Measurements from ENCODE around the gene CECR2. TPM values are rescaled to one million over a fixed set of nuclear protein-coding genes. Genes with fewer than 3 reads are reported as not detected.

CECR2 gene
- total RNA-seq, 1 donor from 2014 or later: 6.2 TPM

DNA sequence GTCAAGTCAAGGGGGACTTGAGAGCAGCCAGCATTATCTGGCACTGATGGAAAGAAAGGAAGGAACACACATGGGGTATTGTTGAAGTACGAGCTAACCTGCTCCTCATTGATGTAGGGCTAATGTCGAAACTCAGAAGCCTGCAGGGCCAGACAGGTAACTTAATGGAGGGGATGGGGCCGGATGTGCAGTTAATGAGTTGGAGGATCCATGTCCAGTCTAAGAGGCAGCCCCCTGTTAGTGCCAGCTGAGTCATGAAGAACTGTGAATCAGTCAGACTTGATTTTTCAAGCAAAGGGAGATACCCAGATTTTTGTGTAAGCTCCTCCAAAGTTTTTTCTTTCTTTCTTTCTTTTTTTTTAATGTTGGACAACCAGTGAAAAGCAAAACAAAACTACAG is 65.6 kb downstream of the CECR2 start:
- no peaks in the 10 kb centered on the region for H3K27me3 ChIP-seq (ENCODE audit: control insufficient read depth, insufficient read depth, low read length)
- H3K4me3 ChIP-seq (ENCODE audit: low read depth, low read length): no peak overlapping the region
- DNase-seq (ENCODE audit: low read depth): no peak
- no peaks in the 10 kb centered on the region for H3K36me3 ChIP-seq (ENCODE audit: control insufficient read depth, insufficient read depth, low read length)
- TF ChIP-seq, protein P1, sequence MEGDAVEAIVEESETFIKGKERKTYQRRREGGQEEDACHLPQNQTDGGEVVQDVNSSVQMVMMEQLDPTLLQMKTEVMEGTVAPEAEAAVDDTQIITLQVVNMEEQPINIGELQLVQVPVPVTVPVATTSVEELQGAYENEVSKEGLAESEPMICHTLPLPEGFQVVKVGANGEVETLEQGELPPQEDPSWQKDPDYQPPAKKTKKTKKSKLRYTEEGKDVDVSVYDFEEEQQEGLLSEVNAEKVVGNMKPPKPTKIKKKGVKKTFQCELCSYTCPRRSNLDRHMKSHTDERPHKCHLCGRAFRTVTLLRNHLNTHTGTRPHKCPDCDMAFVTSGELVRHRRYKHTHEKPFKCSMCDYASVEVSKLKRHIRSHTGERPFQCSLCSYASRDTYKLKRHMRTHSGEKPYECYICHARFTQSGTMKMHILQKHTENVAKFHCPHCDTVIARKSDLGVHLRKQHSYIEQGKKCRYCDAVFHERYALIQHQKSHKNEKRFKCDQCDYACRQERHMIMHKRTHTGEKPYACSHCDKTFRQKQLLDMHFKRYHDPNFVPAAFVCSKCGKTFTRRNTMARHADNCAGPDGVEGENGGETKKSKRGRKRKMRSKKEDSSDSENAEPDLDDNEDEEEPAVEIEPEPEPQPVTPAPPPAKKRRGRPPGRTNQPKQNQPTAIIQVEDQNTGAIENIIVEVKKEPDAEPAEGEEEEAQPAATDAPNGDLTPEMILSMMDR (IDR thresholded peaks at IDR 0.05; ENCODE audit: insufficient read depth, low read length, poor library complexity, severe bottlenecking): no peak

DNA sequence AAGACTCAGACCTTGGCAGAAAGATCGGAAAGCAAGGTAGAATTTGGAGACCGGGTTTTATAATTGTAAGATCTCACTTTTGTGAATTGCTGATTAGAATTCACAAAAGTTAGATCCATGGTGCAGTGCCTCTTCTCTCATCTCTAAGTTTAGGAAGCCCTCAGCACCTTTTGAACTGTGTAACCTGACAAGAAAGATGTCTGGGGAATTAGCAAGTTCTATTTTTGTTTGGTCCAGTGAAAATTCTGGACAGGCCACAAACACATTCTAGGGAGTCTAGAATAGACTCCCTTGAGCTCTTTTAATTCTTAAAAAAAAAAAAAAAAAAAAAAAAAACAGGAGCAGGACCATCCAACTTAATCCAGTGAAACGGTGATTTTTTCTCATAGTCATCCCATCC is 66.1 kb downstream of the CECR2 start:
- Histone ChIP-seq H3K4me3 (ENCODE audit: low read depth, low read length) (no peak overlapping the region), H3K36me3 (ENCODE audit: control insufficient read depth, insufficient read depth, low read length) (no peaks in the 10 kb centered on the region), H3K27me3 (ENCODE audit: control insufficient read depth, insufficient read depth, low read length) (no peaks in the 10 kb centered on the region)
- no peak for DNase-seq (ENCODE audit: low read depth)
- TF ChIP-seq, protein P1 (IDR thresholded peaks at IDR 0.05; ENCODE audit: insufficient read depth, low read length, poor library complexity, severe bottlenecking): no peak

GRCh38 chr22:17436382-17436980 is 67.2 kb downstream of the CECR2 start:
- TF ChIP-seq, protein P1 (IDR thresholded peaks at IDR 0.05; ENCODE audit: insufficient read depth, low read length, poor library complexity, severe bottlenecking): no peak
- Histone ChIP-seq H3K27me3 (ENCODE audit: control insufficient read depth, insufficient read depth, low read length) (no peaks in the 10 kb centered on the region), H3K36me3 (ENCODE audit: control insufficient read depth, insufficient read depth, low read length) (no peaks in the 10 kb centered on the region), H3K4me3 (ENCODE audit: low read depth, low read length) (no peak overlapping the region)
- DNase-seq (ENCODE audit: low read depth): no peak

GRCh38 chr22:17436981-17437412 is 67.7 kb downstream of the CECR2 start:
- no peak overlapping the region for H3K4me3 ChIP-seq (ENCODE audit: low read depth, low read length)
- H3K36me3 ChIP-seq (ENCODE audit: control insufficient read depth, insufficient read depth, low read length): no peaks in the 10 kb centered on the region
- no peak for DNase-seq (ENCODE audit: low read depth)
- TF ChIP-seq, protein P1 (IDR thresholded peaks at IDR 0.05; ENCODE audit: insufficient read depth, low read length, poor library complexity, severe bottlenecking): no peak
- H3K27me3 ChIP-seq (ENCODE audit: control insufficient read depth, insufficient read depth, low read length): no peaks in the 10 kb centered on the region

GRCh38 chr22:17438026-17438425 is 68.8 kb downstream of the CECR2 start:
- TF ChIP-seq, protein P1 (IDR thresholded peaks at IDR 0.05; ENCODE audit: insufficient read depth, low read length, poor library complexity, severe bottlenecking): no peak
- no peaks in the 10 kb centered on the region for H3K36me3 ChIP-seq (ENCODE audit: control insufficient read depth, insufficient read depth, low read length)
- H3K27me3 ChIP-seq (ENCODE audit: control insufficient read depth, insufficient read depth, low read length): no peaks in the 10 kb centered on the region
- H3K4me3 ChIP-seq (ENCODE audit: low read depth, low read length): no peak overlapping the region
- DNase-seq (ENCODE audit: low read depth): no peak

GRCh38 chr22:17441326-17441725 is 72.1 kb downstream of the CECR2 start:
- TF ChIP-seq, protein P1 (IDR thresholded peaks at IDR 0.05; ENCODE audit: insufficient read depth, low read length, poor library complexity, severe bottlenecking): no peak
- no peak for DNase-seq (ENCODE audit: low read depth)
- Histone ChIP-seq H3K4me3 (ENCODE audit: low read depth, low read length) (no peak overlapping the region), H3K27me3 (ENCODE audit: control insufficient read depth, insufficient read depth, low read length) (no peaks in the 10 kb centered on the region), H3K36me3 (ENCODE audit: control insufficient read depth, insufficient read depth, low read length) (no peaks in the 10 kb centered on the region)

Measured in kidney epithelial cell (primary cell).